ENCODE measurements around the gene PITX1.

Gene PITX1

GRCh38 chr5:134989266-134989830 lies 44.7 kb downstream of the PITX1 start:
- no peak for ATAC-seq (ENCODE audit: low read depth)
- peaks cover 3% of the 10 kb centered on the region for H3K4me1 Mint-ChIP-seq
- no peak for DNase-seq (ENCODE audit: low spot score in 2 of 2)
- H3K27ac Mint-ChIP-seq, result no peak overlapping the region
- no peaks in the 10 kb centered on the region for H3K9me3 Mint-ChIP-seq
- no peaks in the 10 kb centered on the region for H3K36me3 Mint-ChIP-seq
- H3K27me3 Mint-ChIP-seq, result peaks cover under 1% of the 10 kb centered on the region
- no peak overlapping the region for H3K4me3 Mint-ChIP-seq

GRCh38 chr5:134982230-134982629 lies 51.8 kb downstream of the PITX1 start:
- no peak for DNase-seq (ENCODE audit: low spot score in 2 of 2)
- H3K27me3 Mint-ChIP-seq, result peaks cover 7% of the 10 kb centered on the region
- peaks cover 24% of the 10 kb centered on the region for H3K36me3 Mint-ChIP-seq
- ATAC-seq (ENCODE audit: low read depth), result no peak
- H3K27ac Mint-ChIP-seq, result no peak overlapping the region
- H3K4me3 Mint-ChIP-seq, result no peak overlapping the region
- no peaks in the 10 kb centered on the region for H3K4me1 Mint-ChIP-seq
- H3K9me3 Mint-ChIP-seq, result peaks cover 22% of the 10 kb centered on the region

- no peaks in the 10 kb centered on the region for H3K4me1 Mint-ChIP-seq
- ATAC-seq (ENCODE audit: low read depth), result no peak
- no peak for DNase-seq (ENCODE audit: low spot score in 2 of 2)
- H3K9me3 Mint-ChIP-seq, result peaks cover 27% of the 10 kb centered on the region
- no peak overlapping the region for H3K27ac Mint-ChIP-seq
- H3K27me3 Mint-ChIP-seq, result peaks cover 7% of the 10 kb centered on the region
- no peak overlapping the region for H3K4me3 Mint-ChIP-seq
- H3K36me3 Mint-ChIP-seq, result peaks cover 27% of the 10 kb centered on the region
Measured at GRCh38 chr5:134979416-134979815, 54.6 kb downstream of the PITX1 start.

Data from memory B cell (primary cell).